LHCN-M2 (cell line): ENCODE measurements around the gene RNF5. TPM values are rescaled to one million over a fixed set of nuclear protein-coding genes. Genes with fewer than 3 reads are reported as not detected.
"Not testable (repeated sequence)": the region's sequence is repeated elsewhere in the genome, so short reads cannot be mapped to it uniquely, and the experiment has no call there.

Experiments used
- DNase-seq: peaks from one replicate; pipeline ENCODE4 v3.0.0-alpha.2; 2012; ENCODE audit warnings: low read depth
- total RNA-seq: library from RNA; depleted of rRNA; stranded (reverse); fragments of >200 nt; gene quantifications from 2 replicates; pipeline ENCODE4 v1.2.3, GENCODE V29; 2014

The RNF5 gene
- total RNA-seq, 1 experiment from 2014 or later = 55.3 TPM

- DNase-seq = no peak
These were observed 2.9 kb upstream of the RNF5 start for GRCh38 chr6:32175322-32175710.

GRCh38 chr6:32175711-32176475 is 2.3 kb upstream of the RNF5 start, which contains the start of gene AGPAT1:
Gene AGPAT1 (minus strand): TSS chr6:32176084. CDS start chr6:32171496, 4,588 bp downstream.
- DNase-seq = peak; percentile 94

GRCh38 chr6:32176476-32177182 is 1.6 kb upstream of the RNF5 start:
- DNase-seq = peak; percentile 70

GRCh38 chr6:32177183-32177787 is 920 bp upstream of the RNF5 start:
- no peak for DNase-seq

GRCh38 chr6:32178547-32179440 is 589 bp downstream of the RNF5 start:
- DNase-seq = no peak

- DNase-seq = no peak
These were observed 1.7 kb downstream of the RNF5 start for GRCh38 chr6:32179766-32180405.

GRCh38 chr6:32181148-32181702 is 3.0 kb downstream of the RNF5 start:
- no peak for DNase-seq

- no peak for DNase-seq
These were observed 3.8 kb downstream of the RNF5 start for GRCh38 chr6:32181915-32182529.

GRCh38 chr6:32182555-32182981 is 4.4 kb downstream of the RNF5 start:
- DNase-seq = no peak

GRCh38 chr6:32183030-32183429 is 4.8 kb downstream of the RNF5 start:
- no peak for DNase-seq

- no peak for DNase-seq
These were observed 5.4 kb downstream of the RNF5 start for GRCh38 chr6:32183483-32184083.

GRCh38 chr6:32184084-32184640 is 6.0 kb downstream of the RNF5 start, which contains the start of gene AGER:
Gene AGER (minus strand): TSS chr6:32184253. CDS start chr6:32184222, 31 bp downstream.
- DNase-seq = no peak

GRCh38 chr6:32185681-32186131 is 7.5 kb downstream of the RNF5 start:
- DNase-seq = peak; percentile 88

- DNase-seq = not testable (repeated sequence)
These were observed 8.1 kb downstream of the RNF5 start for GRCh38 chr6:32186151-32186840.

- DNase-seq = no peak
These were observed 9.0 kb downstream of the RNF5 start for GRCh38 chr6:32187009-32187709.

- DNase-seq = not testable (repeated sequence)
These were observed 9.6 kb downstream of the RNF5 start for GRCh38 chr6:32187725-32188380.

- DNase-seq = peak; percentile 35
These were observed 10.3 kb downstream of the RNF5 start for GRCh38 chr6:32188381-32189068.
